HG03520 (cell line): Measurements from ENCODE around the gene CRYL1.
A peak's percentile ranks its signal among the peaks of the same experiment; 100 is the strongest.

Source experiments
- ATAC-seq: cut with Tn5 transposase; IDR thresholded peaks from one replicate; pipeline ENCODE4 v1.9.1; 2021; ENCODE audit warnings: mild to moderate bottlenecking, moderate library complexity; ENCODE audit not compliant: unreplicated experiment

CRYL1 gene

GRCh38 chr13:20428666-20429644, 96.7 kb downstream of the CRYL1 start:
- no peak for ATAC-seq

- ATAC-seq = no peak
Measured at GRCh38 chr13:20426766-20427448, 98.8 kb downstream of the CRYL1 start.

- peak; percentile 50 for ATAC-seq
Measured at GRCh38 chr13:20425819-20426219, 99.8 kb downstream of the CRYL1 start.

GRCh38 chr13:20424949-20425348, 100.7 kb downstream of the CRYL1 start:
- ATAC-seq = no peak

GRCh38 chr13:20424559-20424852, 101.2 kb downstream of the CRYL1 start:
- no peak for ATAC-seq

- ATAC-seq = no peak
Measured at GRCh38 chr13:20422362-20422761, 103.3 kb downstream of the CRYL1 start.

- no peak for ATAC-seq
Measured at GRCh38 chr13:20420938-20421337, 104.7 kb downstream of the CRYL1 start.

- no peak for ATAC-seq
Measured at GRCh38 chr13:20418953-20419352, 106.7 kb downstream of the CRYL1 start.

- ATAC-seq = no peak
Measured at GRCh38 chr13:20416223-20416745, 109.4 kb downstream of the CRYL1 start.

GRCh38 chr13:20415694-20416107, 110.0 kb downstream of the CRYL1 start:
- no peak for ATAC-seq

GRCh38 chr13:20415306-20415679, 110.4 kb downstream of the CRYL1 start:
- ATAC-seq = no peak

GRCh38 chr13:20414546-20415305, 110.9 kb downstream of the CRYL1 start:
- ATAC-seq = no peak

- no peak for ATAC-seq
Measured at GRCh38 chr13:20412691-20413355, 112.8 kb downstream of the CRYL1 start.

- ATAC-seq = peak; percentile 94
Measured at GRCh38 chr13:20411638-20412342, 113.9 kb downstream of the CRYL1 start.

- ATAC-seq = no peak
Measured at GRCh38 chr13:20410726-20411125, 114.9 kb downstream of the CRYL1 start.

GRCh38 chr13:20408181-20408580, 117.5 kb downstream of the CRYL1 start:
- ATAC-seq = no peak

GRCh38 chr13:20407759-20408158, 117.9 kb downstream of the CRYL1 start:
- ATAC-seq = no peak

GRCh38 chr13:20405691-20406090, 120.0 kb downstream of the CRYL1 start:
- ATAC-seq = no peak

- no peak for ATAC-seq
Measured at GRCh38 chr13:20404488-20405222, 121.0 kb downstream of the CRYL1 start.
